Stimulated activated CD8-positive, alpha-beta memory T cell treated with anti-CD3 and anti-CD28 coated beads, Interleukin-12 subunit alpha, Interleukin-12 subunit beta, amount 100 ng/mL, for 24 hours (primary cell): ENCODE data around the gene CCDC88C.
A peak's percentile ranks its signal among the peaks of the same experiment; 100 is the strongest.

ENCODE experiments used
- DNase-seq: peaks from one replicate; pipeline ENCODE4 v3.0.0-alpha.2; 2020; ENCODE audit errors: extremely low read depth

The CCDC88C gene

DNA sequence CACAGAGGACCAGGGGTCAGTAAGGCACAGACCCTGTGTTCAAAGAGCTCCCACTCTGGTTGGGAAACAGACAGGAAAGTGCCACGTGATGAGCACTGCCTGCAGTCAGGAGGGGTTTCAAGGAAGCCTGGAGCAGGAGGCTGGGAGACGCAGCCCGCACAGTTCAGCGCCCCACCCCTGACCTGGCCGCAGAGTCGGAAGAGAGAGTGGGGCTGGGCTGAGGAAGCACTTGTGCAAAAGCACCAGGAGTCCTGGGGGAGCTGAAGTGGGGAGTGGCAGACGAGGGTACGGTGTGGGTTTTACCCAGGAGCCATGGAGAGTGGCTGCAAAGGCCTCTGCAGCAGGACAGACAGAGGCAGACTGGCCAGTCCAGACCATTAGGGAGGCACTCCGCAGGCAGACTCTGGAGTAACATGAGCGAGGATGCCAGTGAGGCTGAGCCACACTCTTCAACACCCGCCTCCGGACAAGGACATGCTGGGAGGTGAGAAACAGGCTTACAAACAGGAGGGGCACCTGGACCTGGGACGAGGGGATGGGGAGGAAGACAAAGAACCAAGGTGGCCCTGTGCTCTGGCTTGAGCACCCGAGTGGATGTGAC lies 87.4 kb downstream of the CCDC88C start:
- DNase-seq: no peak

DNA sequence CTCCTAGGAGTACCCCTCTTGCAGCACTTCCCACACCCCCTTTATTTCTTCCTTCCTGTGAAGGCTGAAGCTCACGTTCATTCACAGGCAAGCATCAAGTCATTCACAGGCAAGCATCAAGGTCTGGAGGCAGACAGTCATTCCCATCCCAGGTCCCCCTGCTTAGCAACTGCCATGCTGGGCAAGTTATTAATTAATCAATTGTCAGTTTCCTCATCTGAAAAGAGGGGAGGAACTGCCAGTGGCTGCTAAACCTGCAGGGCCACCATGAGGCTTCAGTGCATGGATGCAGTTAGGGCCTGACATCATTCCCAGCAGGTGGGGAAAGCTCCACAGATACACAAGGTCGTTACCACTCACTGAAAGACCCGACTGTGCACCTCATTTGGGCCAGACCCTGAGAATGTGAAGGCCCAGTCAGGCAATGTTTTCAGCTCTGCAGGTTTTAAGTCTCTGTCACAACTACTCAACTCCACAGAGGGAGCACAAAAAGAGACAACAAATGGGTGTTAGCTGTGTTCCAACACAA lies 88.1 kb downstream of the CCDC88C start:
- DNase-seq: no peak

GRCh38 chr14:91328313-91329050 lies 89.1 kb downstream of the CCDC88C start:
- DNase-seq: no peak

DNA sequence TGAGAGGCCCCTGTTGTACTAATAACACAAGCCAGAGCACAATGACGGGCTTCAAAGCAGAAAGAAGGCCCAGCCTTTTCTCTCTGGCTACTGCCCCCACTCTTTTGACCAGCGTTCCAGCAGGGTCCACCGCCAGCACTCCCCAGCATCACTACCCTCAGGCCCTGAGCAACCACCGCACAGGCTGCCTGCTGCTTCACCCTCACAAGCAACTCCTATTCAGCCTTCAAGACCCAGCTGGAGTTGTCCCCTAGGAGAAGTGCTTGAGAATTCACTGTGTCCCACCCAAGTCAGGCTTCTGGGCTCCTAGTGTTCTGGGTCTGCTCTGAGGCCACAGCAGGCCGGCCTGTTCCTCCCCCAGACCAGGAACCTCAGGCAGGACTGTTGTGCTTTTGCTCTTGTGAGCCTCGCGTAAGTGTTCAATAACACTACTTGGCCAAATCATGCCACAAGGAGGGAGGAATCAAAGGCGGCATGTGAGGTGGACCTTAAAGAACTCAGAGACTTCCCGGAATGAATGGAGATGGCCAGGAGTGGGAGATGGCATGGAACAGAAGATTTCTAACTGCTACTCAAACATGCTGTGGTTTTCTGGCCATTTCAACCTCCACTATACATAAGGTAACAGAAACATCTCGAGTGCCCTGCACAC lies 89.8 kb downstream of the CCDC88C start:
- no peak for DNase-seq

DNA sequence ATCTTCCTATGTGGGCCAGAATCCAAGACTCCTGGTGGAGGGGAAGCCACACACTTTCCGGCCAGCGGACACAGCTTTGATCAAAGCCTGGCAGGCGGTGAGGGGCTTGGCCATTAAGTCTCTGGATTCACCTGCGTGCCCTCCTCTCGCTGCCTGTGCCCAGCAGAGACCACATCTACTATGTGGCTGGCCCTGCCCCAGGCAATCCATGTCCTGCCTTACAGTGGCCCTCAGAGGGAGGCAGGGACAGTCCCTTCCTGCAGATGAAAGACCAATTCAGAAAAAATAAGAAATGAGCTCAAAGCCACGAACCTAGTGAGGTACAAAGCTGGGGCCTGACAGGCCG lies 90.4 kb downstream of the CCDC88C start:
- no peak for DNase-seq

- no peak for DNase-seq
Observed at GRCh38 chr14:91326514-91327249, 90.9 kb downstream of the CCDC88C start.

DNA sequence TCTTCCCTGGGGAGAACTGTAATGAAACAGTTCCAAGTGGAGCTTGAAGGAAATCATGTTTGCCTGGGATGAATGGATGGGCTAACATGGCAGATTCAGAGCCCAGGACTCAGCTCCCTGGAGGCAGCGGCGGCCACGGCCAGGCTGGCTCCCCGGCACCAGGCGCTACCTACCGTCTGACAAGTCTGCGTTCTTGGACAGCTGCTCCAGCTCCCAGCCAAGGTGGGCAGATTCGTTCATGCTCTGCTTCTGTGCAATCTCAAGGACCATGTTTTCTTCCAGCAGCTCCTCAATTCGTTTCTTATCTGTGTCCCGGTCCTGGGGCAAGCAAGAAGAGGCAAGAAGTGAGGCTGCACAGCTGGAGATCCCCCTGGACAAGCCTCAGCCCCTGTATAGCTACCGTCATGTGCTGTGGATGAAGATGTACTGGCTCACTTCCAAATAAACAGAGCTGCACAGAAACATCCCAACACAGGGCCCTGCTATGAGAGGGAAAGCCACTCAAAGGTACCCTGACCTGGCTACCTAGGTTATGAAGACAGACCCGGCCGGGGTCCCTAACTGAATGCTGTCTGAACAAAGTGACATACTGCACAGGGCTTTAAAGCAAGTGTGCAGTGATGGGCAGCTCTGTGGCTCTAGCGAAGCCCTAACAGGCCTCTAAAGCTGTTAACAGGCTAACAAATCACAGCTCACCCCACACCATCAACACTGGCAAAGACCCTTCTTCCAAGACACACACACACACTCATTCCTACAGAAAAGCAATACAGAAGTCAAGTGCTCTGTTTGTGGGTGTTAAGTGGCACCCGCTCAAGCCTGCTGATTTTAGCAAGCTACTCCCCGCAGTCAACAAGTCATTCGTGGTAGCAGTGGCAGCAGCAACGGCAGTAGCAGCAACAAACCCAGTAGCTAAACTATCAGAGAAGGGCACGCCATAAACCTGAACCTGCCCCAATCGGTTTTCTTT lies 92.7 kb downstream of the CCDC88C start:
- DNase-seq: no peak

GRCh38 chr14:91323671-91324605 lies 93.7 kb downstream of the CCDC88C start:
- peak; percentile 89 for DNase-seq

- no peak for DNase-seq
Observed at GRCh38 chr14:91323031-91323430, 94.6 kb downstream of the CCDC88C start.

DNA sequence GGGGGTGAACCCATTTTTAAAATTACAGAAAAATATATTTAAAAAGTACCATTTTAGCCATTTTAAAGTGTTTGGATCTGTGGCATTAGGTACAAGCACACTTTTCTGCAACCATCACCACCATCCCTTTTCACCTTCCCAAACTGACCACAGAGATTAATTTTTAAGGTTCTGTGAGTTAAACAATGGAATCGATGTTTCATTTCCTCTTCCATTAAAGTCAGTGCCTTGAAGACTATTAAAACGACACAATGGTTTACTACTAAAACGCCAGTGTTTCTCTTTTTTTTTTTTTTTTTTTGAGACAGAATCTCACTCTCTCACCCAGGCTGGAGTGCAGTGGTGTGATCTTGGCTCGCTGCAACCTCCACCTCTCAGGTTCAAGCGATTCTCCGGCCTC lies 95.0 kb downstream of the CCDC88C start:
- no peak for DNase-seq

DNA sequence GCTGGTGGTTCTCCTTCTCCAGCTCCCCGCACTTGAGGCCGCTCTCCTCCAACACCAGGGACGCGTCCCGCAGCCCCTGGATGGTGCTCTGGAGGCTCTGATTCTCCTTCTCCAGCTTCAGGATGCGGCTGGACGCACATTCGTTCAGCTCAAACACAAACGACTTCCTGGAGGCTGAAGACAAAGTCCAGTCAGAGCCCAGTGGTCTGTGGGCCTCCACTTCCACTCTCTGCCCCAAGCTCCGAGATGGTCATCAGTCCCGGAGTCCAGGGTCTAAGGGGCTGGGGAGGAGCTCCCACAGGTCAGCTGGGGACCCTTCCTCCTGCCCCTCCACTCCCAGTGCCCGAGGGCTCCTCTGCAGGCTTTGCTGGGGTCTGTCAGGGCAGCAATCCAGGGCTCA lies 96.5 kb downstream of the CCDC88C start:
- no peak for DNase-seq

DNA sequence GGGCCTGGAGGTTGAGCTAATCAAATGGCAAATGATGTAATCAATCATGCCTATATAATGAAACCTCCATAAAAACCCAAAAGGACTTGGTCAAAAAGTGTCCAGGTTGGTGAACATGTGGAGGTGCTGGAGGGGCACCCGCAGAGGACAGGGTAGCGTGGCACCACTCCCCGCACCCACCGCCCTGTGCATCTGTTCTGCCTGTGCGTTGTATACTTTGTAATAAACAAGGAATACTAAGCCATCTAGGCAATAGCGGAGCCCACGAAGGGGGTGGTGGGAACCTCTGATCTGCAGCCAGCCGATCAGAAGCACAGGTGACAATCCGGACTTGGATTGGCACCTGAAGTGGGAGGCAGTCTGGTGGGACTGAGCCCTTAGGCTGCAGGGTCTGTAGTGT lies 97.4 kb downstream of the CCDC88C start:
- DNase-seq: no peak

DNA sequence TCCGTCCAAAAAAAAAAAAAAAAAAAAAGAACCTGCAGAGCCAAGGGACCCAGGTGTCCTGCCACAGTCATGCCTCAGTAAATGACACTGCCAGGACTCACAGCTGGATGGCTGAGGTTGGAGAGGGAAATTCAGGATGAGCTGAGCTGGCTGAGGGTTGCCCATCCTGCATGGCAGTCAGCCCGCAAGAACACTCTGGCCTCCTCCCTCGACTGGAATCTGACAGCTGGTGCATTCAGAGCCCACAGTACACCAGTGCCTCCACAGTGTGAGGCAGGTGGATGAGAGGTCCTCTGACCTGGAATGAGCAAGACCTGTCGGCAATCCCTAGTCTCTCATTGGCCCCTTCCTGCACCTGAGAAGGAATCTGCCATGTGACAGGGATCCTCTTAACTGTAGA lies 98.7 kb downstream of the CCDC88C start:
- no peak for DNase-seq

- no peak for DNase-seq
Observed at GRCh38 chr14:91317381-91318308, 100.0 kb downstream of the CCDC88C start.

DNA sequence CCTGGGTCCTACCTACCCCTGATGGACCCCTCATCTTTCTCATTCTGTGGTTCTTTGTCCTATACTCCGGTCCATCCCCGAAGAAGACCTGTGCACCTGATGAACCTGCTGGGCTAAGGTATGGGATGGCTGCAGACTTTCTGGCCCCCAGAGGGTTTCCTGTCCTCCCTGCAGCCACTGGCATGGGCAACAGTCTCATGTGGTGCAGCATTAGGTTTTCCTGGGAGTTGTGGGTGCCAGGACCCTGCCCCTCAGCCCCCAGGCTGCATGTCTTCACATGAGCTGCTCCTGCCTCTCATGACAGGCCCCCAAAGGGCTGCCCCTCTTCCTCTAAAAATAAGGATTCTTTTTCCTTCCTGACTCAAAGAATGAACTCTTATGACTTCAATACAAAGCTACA lies 100.9 kb downstream of the CCDC88C start:
- DNase-seq: no peak

DNA sequence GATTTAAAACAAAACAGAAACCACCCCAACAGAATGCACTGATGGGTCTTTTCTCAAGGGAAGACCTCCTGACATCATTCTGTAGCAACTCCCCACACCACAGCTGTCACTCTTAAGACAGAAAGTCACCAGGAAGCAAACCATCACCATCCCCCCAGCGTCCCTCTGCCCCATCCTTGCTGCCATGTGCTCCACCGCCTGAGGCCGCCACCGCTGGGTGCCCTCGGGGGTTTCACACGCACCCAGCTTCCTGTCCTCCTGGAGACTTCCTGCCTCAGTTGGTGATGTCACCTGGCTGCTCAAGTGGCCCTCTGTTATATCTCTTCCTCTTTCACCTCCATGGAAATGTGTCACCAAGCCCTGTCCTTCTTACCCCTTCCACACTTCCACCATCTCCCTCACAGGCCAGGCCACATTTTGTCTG lies 101.8 kb downstream of the CCDC88C start:
- peak; percentile 63 for DNase-seq

DNA sequence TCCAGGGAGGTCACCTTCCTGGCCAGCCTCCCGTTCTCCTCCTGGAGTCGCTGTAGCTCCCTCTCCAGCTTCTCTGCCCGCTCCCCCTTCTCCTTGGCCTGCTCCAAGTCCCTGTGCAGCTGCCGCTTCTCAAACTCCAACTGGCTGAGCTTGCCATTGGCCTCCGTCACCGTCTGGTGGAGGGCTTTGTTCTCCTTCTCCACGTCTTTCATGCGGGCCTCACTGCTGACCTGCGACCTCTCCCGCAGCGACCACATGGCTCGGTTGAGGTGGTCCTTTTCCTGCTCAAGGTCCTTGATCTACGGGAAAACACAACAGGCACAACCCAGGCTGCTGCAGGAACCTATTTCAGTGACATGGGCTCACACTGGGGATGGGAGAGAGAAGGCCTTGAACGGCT lies 103.8 kb downstream of the CCDC88C start:
- DNase-seq: no peak

DNA sequence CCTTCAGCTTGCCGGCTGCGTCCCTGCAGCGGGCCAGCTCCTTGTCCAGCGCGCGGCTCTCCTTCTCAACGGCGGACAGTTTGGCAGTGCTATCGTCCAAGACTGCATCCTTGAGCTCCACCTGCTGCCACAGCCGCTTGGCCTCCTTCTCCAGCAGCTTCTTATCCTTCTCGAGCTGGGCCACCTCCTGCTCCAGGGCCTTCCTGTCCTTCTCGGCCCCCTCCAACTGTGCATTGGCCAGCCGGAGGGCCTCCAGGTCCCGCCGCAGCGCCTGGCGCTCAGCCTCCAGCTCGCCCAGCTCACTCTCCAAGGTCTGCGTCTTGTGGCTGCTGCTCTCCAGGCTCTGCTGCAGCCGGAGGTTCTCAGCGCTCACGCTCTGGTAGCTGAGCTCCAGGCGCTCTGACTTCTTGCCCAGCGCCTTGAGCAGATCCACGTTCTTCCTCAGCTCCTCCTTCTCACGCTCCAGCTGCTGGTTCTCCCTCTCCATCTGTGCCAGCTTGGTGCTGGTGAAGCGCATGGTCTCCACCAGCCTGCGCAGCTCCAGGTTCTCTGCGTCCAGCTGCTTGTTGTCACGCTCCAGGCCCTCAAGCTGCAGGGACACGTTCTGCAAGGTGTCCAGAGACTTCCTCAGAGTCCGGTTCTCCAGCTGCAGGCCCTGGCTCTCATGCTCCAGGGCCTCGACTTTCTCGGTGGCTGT lies 104.3 kb downstream of the CCDC88C start:
- no peak for DNase-seq
